ENCODE results near the gene RTRAF.
A peak's percentile ranks its signal among the peaks of the same experiment; 100 is the strongest.

The RTRAF gene

GRCh38 chr14:51989293-51990234 lies at the start of gene RTRAF:
Gene RTRAF, plus strand, starts transcription at chr14:51989546. Its CDS starts 94 bp downstream, at chr14:51989640.
- peaks cover 48% of the 10 kb centered on the region for H3K79me2 ChIP-seq (ENCODE audit: low read length)
- H3K27me3 ChIP-seq (ENCODE audit: low read depth, low read length) = no peaks in the 10 kb centered on the region
- peaks cover 32% of the 10 kb centered on the region for H3K4me1 ChIP-seq (ENCODE audit: low read length)
- H3K4me3 ChIP-seq (ENCODE audit: low read length) = peak within 1 kb of the TSS; percentile 95
- peak within 1 kb of the TSS; percentile 40 for H3K27ac ChIP-seq (ENCODE audit: low read length)
- TF ChIP-seq CTCF (IDR thresholded peaks at IDR 0.05; ENCODE audit: low read depth, low read length) (no peak), EZH2phosphoT487 (IDR thresholded peaks at IDR 0.05; ENCODE audit: low read depth) (no peak)
- peak within 1 kb of the TSS; percentile 89 for H3K9ac ChIP-seq (ENCODE audit: low read length)
- peak within 1 kb of the TSS; percentile 81 for H3K4me2 ChIP-seq (ENCODE audit: low read length)
- peaks cover 9% of the 10 kb centered on the region for H4K20me1 ChIP-seq (ENCODE audit: insufficient read depth, low read length)
- no peaks in the 10 kb centered on the region for H3K9me3 ChIP-seq (ENCODE audit: insufficient read depth, low read length)
- peaks cover 21% of the 10 kb centered on the region for H3K36me3 ChIP-seq (replicated peaks; ENCODE audit: low read depth, low read length)
- H2AFZ ChIP-seq (ENCODE audit: low read depth, low read length) = peak within 1 kb of the TSS; percentile 75

- no peaks in the 10 kb centered on the region for H3K27me3 ChIP-seq (ENCODE audit: low read depth, low read length)
- peak overlapping the region; percentile 51 for H3K27ac ChIP-seq (ENCODE audit: low read length)
- peaks cover 20% of the 10 kb centered on the region for H3K4me1 ChIP-seq (ENCODE audit: low read length)
- peak overlapping the region; percentile 17 for H2AFZ ChIP-seq (ENCODE audit: low read depth, low read length)
- no peak for TF ChIP-seq EZH2phosphoT487 (IDR thresholded peaks at IDR 0.05; ENCODE audit: low read depth)
- no peak for TF ChIP-seq CTCF (IDR thresholded peaks at IDR 0.05; ENCODE audit: low read depth, low read length)
- H3K36me3 ChIP-seq (replicated peaks; ENCODE audit: low read depth, low read length) = peaks cover 5% of the 10 kb centered on the region
- peaks cover 4% of the 10 kb centered on the region; the same call in 1 of the 2 replicates for H3K79me2 ChIP-seq (ENCODE audit: low read length)
- H3K9ac ChIP-seq (ENCODE audit: low read length) = peak overlapping the region; percentile 16; the same call in 1 of the 2 replicates
- H3K4me3 ChIP-seq (ENCODE audit: low read length) = peak overlapping the region; percentile 53
- H3K9me3 ChIP-seq (ENCODE audit: insufficient read depth, low read length) = no peaks in the 10 kb centered on the region
- peak overlapping the region; percentile 62 for H3K4me2 ChIP-seq (ENCODE audit: low read length)
- H4K20me1 ChIP-seq (ENCODE audit: insufficient read depth, low read length) = no peaks in the 10 kb centered on the region
Measured at GRCh38 chr14:51939755-51940301, 49.5 kb upstream of the RTRAF start.

GRCh38 chr14:51942971-51943370 lies 46.4 kb upstream of the RTRAF start:
- TF ChIP-seq CTCF (IDR thresholded peaks at IDR 0.05; ENCODE audit: low read depth, low read length) = no peak
- TF ChIP-seq EZH2phosphoT487 (IDR thresholded peaks at IDR 0.05; ENCODE audit: low read depth) = no peak
- Histone ChIP-seq H3K27me3 (ENCODE audit: low read depth, low read length) (no peaks in the 10 kb centered on the region), H3K4me2 (ENCODE audit: low read length) (no peak overlapping the region), H3K36me3 (replicated peaks; ENCODE audit: low read depth, low read length) (peaks cover 7% of the 10 kb centered on the region), H3K9ac (ENCODE audit: low read length) (no peak overlapping the region), H4K20me1 (ENCODE audit: insufficient read depth, low read length) (no peaks in the 10 kb centered on the region), H2AFZ (ENCODE audit: low read depth, low read length) (no peak overlapping the region), H3K27ac (ENCODE audit: low read length) (no peak overlapping the region), H3K9me3 (ENCODE audit: insufficient read depth, low read length) (no peaks in the 10 kb centered on the region), H3K4me1 (ENCODE audit: low read length) (peaks cover 20% of the 10 kb centered on the region), H3K4me3 (ENCODE audit: low read length) (no peak overlapping the region), H3K79me2 (ENCODE audit: low read length) (peaks cover 4% of the 10 kb centered on the region; the same call in 1 of the 2 replicates)

- Histone ChIP-seq H3K36me3 (replicated peaks; ENCODE audit: low read depth, low read length) (peaks cover 22% of the 10 kb centered on the region), H3K27ac (ENCODE audit: low read length) (no peak overlapping the region), H3K27me3 (ENCODE audit: low read depth, low read length) (no peaks in the 10 kb centered on the region), H3K9me3 (ENCODE audit: insufficient read depth, low read length) (no peaks in the 10 kb centered on the region), H3K79me2 (ENCODE audit: low read length) (no peaks in the 10 kb centered on the region), H3K4me3 (ENCODE audit: low read length) (no peak overlapping the region), H3K4me2 (ENCODE audit: low read length) (no peak overlapping the region), H4K20me1 (ENCODE audit: insufficient read depth, low read length) (no peaks in the 10 kb centered on the region), H3K9ac (ENCODE audit: low read length) (no peak overlapping the region), H3K4me1 (ENCODE audit: low read length) (no peaks in the 10 kb centered on the region), H2AFZ (ENCODE audit: low read depth, low read length) (no peak overlapping the region)
- TF ChIP-seq CTCF (IDR thresholded peaks at IDR 0.05; ENCODE audit: low read depth, low read length) (no peak), EZH2phosphoT487 (IDR thresholded peaks at IDR 0.05; ENCODE audit: low read depth) (no peak)
Measured at GRCh38 chr14:51950007-51950406, 39.3 kb upstream of the RTRAF start.

All from OCI-LY3 (cell line).